SK-N-SH (cell line): Measurements from ENCODE around the gene CELF5. TPM values are rescaled to one million over a fixed set of nuclear protein-coding genes. Genes with fewer than 3 reads are reported as not detected.

Source experiments
- CTCF ChIA-PET: fragments of 300-600, 350-600 bp; formaldehyde crosslinking; extraction: SDS; loops from one replicate; lab custom pipeline; 2021; lab: Yijun Ruan, JAX
- POLR2A ChIA-PET: fragments of 350-600 bp; sonication (Branson Sonifier 250); formaldehyde crosslinking; extraction: SDS; loops from one replicate; lab custom pipeline; 2020; ENCODE audit warnings: antibody characterized with exemption, inconsistent platforms; lab: Yijun Ruan, JAX
- DNase-seq: peaks from one replicate; pipeline ENCODE4 v3.0.0; 2012
- H2AFZ ChIP-seq: fragments of 200-600 bp; sonication (generic); 2 replicates; pipeline ENCODE4 v1.8.1; 2016; ENCODE audit warnings: antibody characterized with exemption, mild to moderate bottlenecking, low read depth
- H3F3A ChIP-seq: fragments of 200-600 bp; sonication (generic); replicated peaks from 2 replicates; pipeline ENCODE3; 2016; ENCODE audit warnings: antibody characterized with exemption, mild to moderate bottlenecking; ENCODE audit not compliant: insufficient read depth
- H3K27ac ChIP-seq, 2 experiments: fragments of 200-500 bp in 1 of 2; fragments of 200-600 bp in 1 of 2; sonication (Bioruptor generic) in 1 of 2; sonication (generic), shearing (Covaris generic) in 1 of 2; 2 replicates each; pipeline versions ENCODE4 v1.5.1 to v1.6.1; 2014 to 2016; ENCODE audit warnings: low read depth in 2 of 2, inconsistent platforms in 1 of 2, low read length in 1 of 2, mild to moderate bottlenecking in 1 of 2, mixed read lengths in 1 of 2
- H3K27me3 ChIP-seq: fragments of 200-600 bp; sonication (generic), shearing (Covaris generic); 2 replicates; pipeline ENCODE4 v1.6.1; 2016; ENCODE audit warnings: mixed run types; ENCODE audit not compliant: insufficient read depth
- H3K36me3 ChIP-seq, 2 experiments: fragments of 200-500 bp in 1 of 2; fragments of 200-600 bp in 1 of 2; sonication (Bioruptor generic) in 1 of 2; sonication (generic) in 1 of 2; replicated peaks in 1 of 2; 2 replicates each; pipeline versions ENCODE3 to v1.5.1; 2014 to 2016; ENCODE audit warnings: low read length in 1 of 2, mild to moderate bottlenecking in 1 of 2; ENCODE audit not compliant: insufficient read depth in 2 of 2, control insufficient read depth in 1 of 2
- H3K4me1 ChIP-seq, 2 experiments: fragments of 200-500 bp in 1 of 2; fragments of 200-600 bp in 1 of 2; sonication (Bioruptor generic) in 1 of 2; sonication (generic), shearing (Covaris generic) in 1 of 2; 2 replicates each; pipeline versions ENCODE4 v1.5.1 to v1.6.1; 2014 to 2016; ENCODE audit warnings: low read depth in 1 of 2, low read length in 1 of 2, mixed run types in 1 of 2; ENCODE audit not compliant: insufficient read depth in 2 of 2, control insufficient read depth in 1 of 2
- H3K4me2 ChIP-seq: fragments of 200-600 bp; sonication (generic), shearing (Covaris generic); 2 replicates; pipeline ENCODE4 v1.6.1; 2017; ENCODE audit warnings: mixed run types
- H3K4me3 ChIP-seq, 2 experiments: fragments of 200-500 bp in 1 of 2; fragments of 200-600 bp in 1 of 2; sonication (Bioruptor generic) in 1 of 2; sonication (generic), shearing (Covaris generic) in 1 of 2; 2 replicates each; pipeline versions ENCODE4 v1.5.1 to v1.8.1; 2014 to 2016; ENCODE audit warnings: low read depth in 2 of 2, inconsistent platforms in 1 of 2, low read length in 1 of 2, mild to moderate bottlenecking in 1 of 2, mixed read lengths in 1 of 2, moderate library complexity in 1 of 2
- H3K79me2 ChIP-seq: fragments of 200-600 bp; sonication (generic); 2 replicates; pipeline ENCODE4 v1.8.1; 2017; ENCODE audit warnings: mild to moderate bottlenecking; ENCODE audit not compliant: insufficient read depth
- H3K9ac ChIP-seq: fragments of 200-600 bp; sonication (generic); 2 replicates; pipeline ENCODE4 v1.6.1; 2017; ENCODE audit warnings: mixed run types
- H3K9me2 ChIP-seq: fragments of 200-600 bp; sonication (generic); 2 replicates; pipeline ENCODE4 v1.6.1; 2017; ENCODE audit warnings: mixed run types
- H3K9me3 ChIP-seq: fragments of 200-600 bp; sonication (generic); 2 replicates; pipeline ENCODE4 v1.6.1; 2017; ENCODE audit warnings: mixed run types, mild to moderate bottlenecking, moderate library complexity
- H4K20me1 ChIP-seq: fragments of 200-600 bp; sonication (generic); 2 replicates; pipeline ENCODE4 v1.6.1; 2017; ENCODE audit warnings: mild to moderate bottlenecking, mixed run types; ENCODE audit not compliant: insufficient read depth
- FOXJ3 ChIP-seq: sonication (generic); formaldehyde crosslinking; IDR thresholded peaks from 2 replicates; pipeline ENCODE4 v1.5.1; 2020; ENCODE audit warnings: mild to moderate bottlenecking, missing genetic modification reagents
- FOXM1 ChIP-seq: IDR thresholded peaks from 2 replicates; pipeline ENCODE4 v1.4.0; 2012; ENCODE audit warnings: low read depth, mild to moderate bottlenecking
- GABPA ChIP-seq: IDR thresholded peaks from 2 replicates; pipeline ENCODE4 v1.4.0; 2012; ENCODE audit warnings: low read depth, mild to moderate bottlenecking
- GATA2 ChIP-seq: sonication (generic); formaldehyde crosslinking; IDR thresholded peaks from 2 replicates; pipeline ENCODE4 v1.5.0; 2020; ENCODE audit warnings: mild to moderate bottlenecking, missing genetic modification reagents
- IRF3 ChIP-seq: fragments of 150-350 bp; IDR thresholded peaks from 2 replicates; pipeline ENCODE4 v1.6.1; 2016; ENCODE audit warnings: mild to moderate bottlenecking, low read depth, low read length
- MAX ChIP-seq: IDR thresholded peaks from 2 replicates; pipeline ENCODE4 v1.4.0; 2012; ENCODE audit warnings: low read depth
- MXI1 ChIP-seq: IDR thresholded peaks from 2 replicates; pipeline ENCODE4 v1.6.1; 2012; ENCODE audit warnings: mild to moderate bottlenecking, low read depth, low read length, improper control_type of control experiment
- NFIC ChIP-seq: IDR thresholded peaks from 2 replicates; pipeline ENCODE4 v1.4.0; 2012; ENCODE audit warnings: borderline replicate concordance
- NRF1 ChIP-seq: IDR thresholded peaks from 2 replicates; pipeline ENCODE4 v1.6.1; 2012; ENCODE audit warnings: low read depth, mild to moderate bottlenecking, low read length
- PBX3 ChIP-seq: IDR thresholded peaks from 2 replicates; pipeline ENCODE4; 2012
- POLR2AphosphoS5 ChIP-seq: IDR thresholded peaks from 2 replicates; pipeline ENCODE4 v1.6.1; 2012; ENCODE audit warnings: low read depth, low read length
- RAD21 ChIP-seq: IDR thresholded peaks from 2 replicates; pipeline ENCODE4 v1.6.1; 2012; ENCODE audit warnings: mild to moderate bottlenecking, low read length
- RCOR1 ChIP-seq: fragments of 150-350 bp; IDR thresholded peaks from 2 replicates; pipeline ENCODE4 v1.6.1; 2017; ENCODE audit warnings: antibody characterized with exemption, low read length
- REST ChIP-seq: IDR thresholded peaks from 2 replicates; pipeline ENCODE4 v1.6.1; 2012; ENCODE audit warnings: mild to moderate bottlenecking, low read depth, low read length, moderate library complexity
- RFX5 ChIP-seq: IDR thresholded peaks from 2 replicates; pipeline ENCODE4 v1.6.1; 2012; ENCODE audit warnings: mild to moderate bottlenecking, improper control_type of control experiment, low read length
- RXRA ChIP-seq: IDR thresholded peaks from 2 replicates; pipeline ENCODE4 v1.4.0; 2012; ENCODE audit warnings: low read depth, mild to moderate bottlenecking, borderline replicate concordance
- SIN3A ChIP-seq: IDR thresholded peaks from 2 replicates; pipeline ENCODE4 v1.6.1; 2012; ENCODE audit warnings: low read depth, mild to moderate bottlenecking, low read length, moderate library complexity, borderline replicate concordance
- SMC3 ChIP-seq: IDR thresholded peaks from 2 replicates; pipeline ENCODE4 v1.6.1; 2012; ENCODE audit warnings: low read depth, low read length, improper control_type of control experiment
- TAF1 ChIP-seq: IDR thresholded peaks from 2 replicates; pipeline ENCODE4 v1.6.1; 2012; ENCODE audit warnings: low read depth, mild to moderate bottlenecking, low read length, moderate library complexity, borderline replicate concordance
- ZBTB33 ChIP-seq: IDR thresholded peaks from 2 replicates; pipeline ENCODE4 v1.4.0; 2012; ENCODE audit warnings: low read depth, borderline replicate concordance
- WGBS: methylation state at CpG from one replicate; pipeline ENCODE4 v1.1.6; 2017; ENCODE audit warnings: low lambda C conversion rate; 5-methylcytosine and 5-hydroxymethylcytosine counted together
- polyA plus RNA-seq, 3 experiments: library from polyadenylated mRNA; depleted of rRNA; stranded (reverse); fragments of >200 nt; gene quantifications; 2 replicates each; pipeline ENCODE4 v1.2.3, GENCODE V29; 2012

Gene CELF5
- polyA plus RNA-seq, 1 of the 3 experiments (the other 2 are of a cell fraction): 0.33 TPM

GRCh38 chr19:3277649-3278048 is 53.2 kb downstream of the CELF5 start:
- H3K9me2 ChIP-seq: no peaks in the 10 kb centered on the region
- no peaks in the 10 kb centered on the region for H3K27me3 ChIP-seq
- no peaks in the 10 kb centered on the region for H4K20me1 ChIP-seq
- DNase-seq: no peak
- no peak overlapping the region for H3K9ac ChIP-seq
- H3K4me1 ChIP-seq: peaks cover 0 to 7% of the 10 kb centered on the region in 2 experiments; a peak in 2 of 4 replicates
- H3K4me3 ChIP-seq: no peak overlapping the region
- peaks cover 3% of the 10 kb centered on the region for H3F3A ChIP-seq
- no peaks in the 10 kb centered on the region for H3K36me3 ChIP-seq
- CTCF ChIA-PET: no interaction called here
- TF ChIP-seq ZBTB33: no peak
- no peak for TF ChIP-seq SIN3A
- no peak for TF ChIP-seq RXRA
- TF ChIP-seq RCOR1: no peak
- no peak for TF ChIP-seq GATA2 (CRISPR knock-in tag)
- TF ChIP-seq POLR2AphosphoS5: no peak
- TF ChIP-seq FOXJ3 (CRISPR knock-in tag): no peak
- TF ChIP-seq SMC3: no peak
- TF ChIP-seq NRF1: no peak
- TF ChIP-seq MAX: no peak
- TF ChIP-seq GABPA: no peak
- TF ChIP-seq MXI1: no peak
- no peak for TF ChIP-seq RFX5
- TF ChIP-seq FOXM1: no peak
- TF ChIP-seq NFIC: no peak
- TF ChIP-seq REST: no peak
- TF ChIP-seq PBX3: no peak
- no peak for TF ChIP-seq TAF1
- no peak for TF ChIP-seq IRF3
- no peak for TF ChIP-seq RAD21
- TF ChIP-seq, all 33 proteins: peak for 0
- Histone ChIP-seq H3K27ac (no peak overlapping the region), H3K9me3 (no peaks in the 10 kb centered on the region), H2AFZ (no peak overlapping the region), H3K79me2 (no peaks in the 10 kb centered on the region), H3K4me2 (no peak overlapping the region)
- 76% methylated on average over 5 of the region's 5 CpGs for WGBS
- POLR2A ChIA-PET: no interaction called here
